SK-N-SH (cell line): ENCODE results near the gene SBF2.

Experiments
- MXI1 ChIP-seq: IDR thresholded peaks from 2 replicates; pipeline ENCODE4 v1.6.1; 2012; ENCODE audit warnings: mild to moderate bottlenecking, low read depth, low read length, improper control_type of control experiment
- YY1 ChIP-seq: IDR thresholded peaks from 2 replicates; pipeline ENCODE4 v1.4.0; 2012; ENCODE audit warnings: low read depth, mild to moderate bottlenecking
- TF ChIP-seq, protein P1 (sequence below): fragments of 200-600 bp; sonication (generic); IDR thresholded peaks from 2 replicates; pipeline ENCODE4 v1.6.1; 2017; ENCODE audit warnings: antibody characterized with exemption, mild to moderate bottlenecking, moderate library complexity
- TF ChIP-seq, protein P2 (sequence below): IDR thresholded peaks from 2 replicates; pipeline ENCODE4 v1.6.1; 2012; ENCODE audit warnings: mild to moderate bottlenecking, low read depth, low read length, moderate library complexity

DNA sequence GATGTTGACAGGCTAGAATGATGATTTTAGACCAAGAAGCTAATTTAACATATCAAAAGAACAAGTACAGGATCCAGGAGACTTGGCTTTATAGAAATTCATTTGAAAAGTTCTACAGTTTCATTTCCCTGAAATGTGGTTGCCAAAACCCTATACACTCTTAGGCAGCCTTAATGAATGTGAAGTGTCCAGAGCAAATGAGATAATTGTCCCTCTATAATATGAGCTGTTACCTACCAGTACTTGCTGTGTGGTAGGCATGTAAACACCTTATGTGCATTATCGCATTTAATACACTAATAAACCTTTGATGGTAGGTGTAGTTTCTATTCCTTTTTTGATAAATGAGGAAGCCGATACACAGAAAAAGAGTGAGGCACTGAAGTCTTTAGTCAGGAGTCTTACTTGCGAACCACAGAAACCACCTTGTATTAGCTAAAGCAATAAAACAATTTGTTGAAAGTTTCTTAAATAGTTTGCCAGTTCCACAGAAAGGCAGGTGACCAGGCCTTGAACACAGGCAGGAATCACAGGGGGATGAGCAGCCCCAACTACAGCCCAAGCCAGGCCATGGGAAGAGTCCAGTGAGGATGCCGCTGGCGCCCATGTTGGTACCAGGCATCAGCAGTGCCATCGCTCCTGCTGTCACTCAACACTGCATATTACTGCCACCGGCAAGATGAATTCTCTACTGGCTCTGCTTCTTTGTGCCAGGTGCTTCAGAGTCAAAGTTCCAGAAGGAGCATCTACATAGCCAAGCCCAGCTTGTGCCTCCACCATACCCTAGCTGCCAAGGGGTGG lies 548.4 kb downstream of the SBF2 start:
- TF ChIP-seq, protein P1, sequence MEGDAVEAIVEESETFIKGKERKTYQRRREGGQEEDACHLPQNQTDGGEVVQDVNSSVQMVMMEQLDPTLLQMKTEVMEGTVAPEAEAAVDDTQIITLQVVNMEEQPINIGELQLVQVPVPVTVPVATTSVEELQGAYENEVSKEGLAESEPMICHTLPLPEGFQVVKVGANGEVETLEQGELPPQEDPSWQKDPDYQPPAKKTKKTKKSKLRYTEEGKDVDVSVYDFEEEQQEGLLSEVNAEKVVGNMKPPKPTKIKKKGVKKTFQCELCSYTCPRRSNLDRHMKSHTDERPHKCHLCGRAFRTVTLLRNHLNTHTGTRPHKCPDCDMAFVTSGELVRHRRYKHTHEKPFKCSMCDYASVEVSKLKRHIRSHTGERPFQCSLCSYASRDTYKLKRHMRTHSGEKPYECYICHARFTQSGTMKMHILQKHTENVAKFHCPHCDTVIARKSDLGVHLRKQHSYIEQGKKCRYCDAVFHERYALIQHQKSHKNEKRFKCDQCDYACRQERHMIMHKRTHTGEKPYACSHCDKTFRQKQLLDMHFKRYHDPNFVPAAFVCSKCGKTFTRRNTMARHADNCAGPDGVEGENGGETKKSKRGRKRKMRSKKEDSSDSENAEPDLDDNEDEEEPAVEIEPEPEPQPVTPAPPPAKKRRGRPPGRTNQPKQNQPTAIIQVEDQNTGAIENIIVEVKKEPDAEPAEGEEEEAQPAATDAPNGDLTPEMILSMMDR, result no peak
- TF ChIP-seq YY1 (no peak), MXI1 (no peak)
- TF ChIP-seq, protein P2, sequence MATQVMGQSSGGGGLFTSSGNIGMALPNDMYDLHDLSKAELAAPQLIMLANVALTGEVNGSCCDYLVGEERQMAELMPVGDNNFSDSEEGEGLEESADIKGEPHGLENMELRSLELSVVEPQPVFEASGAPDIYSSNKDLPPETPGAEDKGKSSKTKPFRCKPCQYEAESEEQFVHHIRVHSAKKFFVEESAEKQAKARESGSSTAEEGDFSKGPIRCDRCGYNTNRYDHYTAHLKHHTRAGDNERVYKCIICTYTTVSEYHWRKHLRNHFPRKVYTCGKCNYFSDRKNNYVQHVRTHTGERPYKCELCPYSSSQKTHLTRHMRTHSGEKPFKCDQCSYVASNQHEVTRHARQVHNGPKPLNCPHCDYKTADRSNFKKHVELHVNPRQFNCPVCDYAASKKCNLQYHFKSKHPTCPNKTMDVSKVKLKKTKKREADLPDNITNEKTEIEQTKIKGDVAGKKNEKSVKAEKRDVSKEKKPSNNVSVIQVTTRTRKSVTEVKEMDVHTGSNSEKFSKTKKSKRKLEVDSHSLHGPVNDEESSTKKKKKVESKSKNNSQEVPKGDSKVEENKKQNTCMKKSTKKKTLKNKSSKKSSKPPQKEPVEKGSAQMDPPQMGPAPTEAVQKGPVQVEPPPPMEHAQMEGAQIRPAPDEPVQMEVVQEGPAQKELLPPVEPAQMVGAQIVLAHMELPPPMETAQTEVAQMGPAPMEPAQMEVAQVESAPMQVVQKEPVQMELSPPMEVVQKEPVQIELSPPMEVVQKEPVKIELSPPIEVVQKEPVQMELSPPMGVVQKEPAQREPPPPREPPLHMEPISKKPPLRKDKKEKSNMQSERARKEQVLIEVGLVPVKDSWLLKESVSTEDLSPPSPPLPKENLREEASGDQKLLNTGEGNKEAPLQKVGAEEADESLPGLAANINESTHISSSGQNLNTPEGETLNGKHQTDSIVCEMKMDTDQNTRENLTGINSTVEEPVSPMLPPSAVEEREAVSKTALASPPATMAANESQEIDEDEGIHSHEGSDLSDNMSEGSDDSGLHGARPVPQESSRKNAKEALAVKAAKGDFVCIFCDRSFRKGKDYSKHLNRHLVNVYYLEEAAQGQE, result no peak
